ENCODE data around the gene BAD.

The BAD gene

DNA sequence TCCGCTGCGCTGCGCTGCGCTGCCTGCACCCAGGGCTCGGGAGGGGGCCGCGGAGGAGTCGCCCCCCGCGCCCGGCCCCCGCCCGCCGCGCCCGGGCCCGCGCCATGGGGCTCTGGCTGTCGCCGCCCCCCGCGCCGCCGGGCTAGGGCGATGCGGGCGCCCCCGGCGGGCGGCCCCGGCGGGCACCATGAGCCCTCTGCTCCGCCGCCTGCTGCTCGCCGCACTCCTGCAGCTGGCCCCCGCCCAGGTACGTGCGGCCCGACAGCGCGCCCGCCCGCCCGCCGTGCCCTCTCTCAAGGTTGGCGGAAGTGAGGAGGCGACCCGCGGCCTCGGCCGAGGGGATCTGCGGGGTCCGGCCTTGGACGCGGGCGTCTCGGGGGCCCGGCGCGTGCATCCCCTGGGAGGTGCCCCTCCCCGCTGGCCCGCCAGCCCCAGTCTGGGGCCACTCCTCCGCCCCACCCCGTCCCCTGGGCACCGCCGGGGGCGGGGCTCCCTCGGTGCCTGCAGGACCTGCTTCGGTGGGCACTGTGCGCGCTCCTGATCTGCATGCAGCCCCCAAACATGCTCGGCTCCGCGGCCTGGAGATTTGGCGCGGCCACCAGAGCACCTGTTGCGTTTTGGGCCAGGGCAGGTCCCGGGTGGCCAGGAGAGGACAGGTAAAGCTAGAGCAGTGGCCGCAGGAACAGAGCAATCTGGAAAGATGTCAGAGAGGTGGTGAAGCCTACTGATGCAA is 49.7 kb downstream of the BAD start:
- peaks cover 7% of the 10 kb centered on the region for H3K4me1 ChIP-seq (ENCODE audit: control insufficient read depth, insufficient read depth, low read length)
- H3K36me3 ChIP-seq (ENCODE audit: control insufficient read depth, insufficient read depth, low read length): no peaks in the 10 kb centered on the region
- no peaks in the 10 kb centered on the region for H3K9me3 ChIP-seq (ENCODE audit: control insufficient read depth, low read length)
- WGBS, 2 experiments: 2% methylated on average over 80 of the region's 80 CpGs
- peaks cover 45% of the 10 kb centered on the region for H3K27me3 ChIP-seq (ENCODE audit: control insufficient read depth, insufficient read depth, low read length, poor library complexity, severe bottlenecking)
- H3K4me3 ChIP-seq (ENCODE audit: insufficient read depth, low read depth, low read length): peak overlapping the region; percentile 47
- no peak overlapping the region for H3K27ac ChIP-seq (ENCODE audit: insufficient read depth, low read depth, low read length, poor library complexity, severe bottlenecking)

DNA sequence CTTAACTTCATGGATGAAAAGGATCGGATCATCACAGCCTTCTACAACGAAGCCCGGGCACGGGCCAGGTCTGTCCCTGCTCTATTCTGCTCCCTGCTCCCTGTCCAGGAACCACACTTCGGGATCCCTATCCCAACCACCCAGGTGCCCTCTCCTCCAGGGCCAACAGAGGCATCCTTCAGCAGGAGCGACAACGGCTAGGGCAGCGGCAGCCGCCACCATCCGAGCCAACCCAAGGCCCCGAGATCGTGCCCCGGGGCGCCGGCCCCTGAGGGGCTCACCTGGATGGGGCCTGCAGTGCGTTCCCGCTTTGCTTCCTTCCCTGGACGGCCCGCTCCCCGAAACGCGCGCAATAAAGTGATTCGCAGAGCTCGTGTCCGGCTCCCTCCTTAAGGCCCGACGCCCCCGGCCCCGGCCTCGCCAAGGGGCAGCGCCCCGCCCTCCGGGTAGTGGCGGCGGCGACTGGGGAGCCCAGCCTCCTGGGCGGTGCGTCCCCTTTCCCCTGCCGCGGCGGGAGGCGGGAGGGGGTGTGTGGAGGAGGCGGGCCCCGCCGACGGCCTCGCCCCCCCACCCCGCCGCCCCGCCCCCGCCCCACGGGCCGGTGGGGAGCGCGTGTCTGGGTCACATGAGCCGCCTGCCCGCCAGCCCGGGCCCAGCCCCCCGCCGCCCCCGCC is 50.4 kb downstream of the BAD start, which contains the start of gene VEGFB:
Gene VEGFB (plus strand): TSS at position 672 of the 674 bp plus-strand sequence. CDS start 250 bp downstream, outside the sequence.
- Histone ChIP-seq H3K4me3 (ENCODE audit: insufficient read depth, low read depth, low read length) (peak within 1 kb of the TSS; percentile 47), H3K36me3 (ENCODE audit: control insufficient read depth, insufficient read depth, low read length) (no peaks in the 10 kb centered on the region), H3K4me1 (ENCODE audit: control insufficient read depth, insufficient read depth, low read length) (peaks cover 12% of the 10 kb centered on the region), H3K27me3 (ENCODE audit: control insufficient read depth, insufficient read depth, low read length, poor library complexity, severe bottlenecking) (peaks cover 45% of the 10 kb centered on the region), H3K9me3 (ENCODE audit: control insufficient read depth, low read length) (no peaks in the 10 kb centered on the region), H3K27ac (ENCODE audit: insufficient read depth, low read depth, low read length, poor library complexity, severe bottlenecking) (no peak within 1 kb of the TSS)
- WGBS, 2 experiments: 3% methylated on average over 58 to 62 of the region's 62 CpGs

DNA sequence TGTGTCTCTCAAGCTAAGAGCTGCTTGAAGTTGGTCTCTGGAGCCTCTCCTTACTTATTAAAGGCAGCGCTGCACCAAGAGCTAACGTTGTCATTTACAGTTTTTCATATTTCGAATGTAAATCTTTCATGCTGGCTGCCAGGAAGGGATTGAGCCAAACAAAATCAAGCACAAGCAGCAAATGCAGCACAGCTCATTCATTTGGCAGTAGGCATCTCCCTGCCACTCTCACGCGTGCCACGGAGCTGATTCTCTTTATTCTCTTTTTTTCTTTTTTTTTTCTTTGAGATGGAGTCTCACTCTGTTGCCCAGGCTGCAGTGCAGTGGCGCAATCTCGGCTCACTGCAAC is 51.5 kb downstream of the BAD start:
- no peaks in the 10 kb centered on the region for H3K9me3 ChIP-seq (ENCODE audit: control insufficient read depth, low read length)
- H3K27ac ChIP-seq (ENCODE audit: insufficient read depth, low read depth, low read length, poor library complexity, severe bottlenecking): no peak overlapping the region
- H3K36me3 ChIP-seq (ENCODE audit: control insufficient read depth, insufficient read depth, low read length): no peaks in the 10 kb centered on the region
- H3K27me3 ChIP-seq (ENCODE audit: control insufficient read depth, insufficient read depth, low read length, poor library complexity, severe bottlenecking): peaks cover 45% of the 10 kb centered on the region
- no peak overlapping the region for H3K4me3 ChIP-seq (ENCODE audit: insufficient read depth, low read depth, low read length)
- H3K4me1 ChIP-seq (ENCODE audit: control insufficient read depth, insufficient read depth, low read length): peaks cover 12% of the 10 kb centered on the region
- 92 to 95% methylated on average over 8 of the region's 8 CpGs for WGBS, 2 experiments

DNA sequence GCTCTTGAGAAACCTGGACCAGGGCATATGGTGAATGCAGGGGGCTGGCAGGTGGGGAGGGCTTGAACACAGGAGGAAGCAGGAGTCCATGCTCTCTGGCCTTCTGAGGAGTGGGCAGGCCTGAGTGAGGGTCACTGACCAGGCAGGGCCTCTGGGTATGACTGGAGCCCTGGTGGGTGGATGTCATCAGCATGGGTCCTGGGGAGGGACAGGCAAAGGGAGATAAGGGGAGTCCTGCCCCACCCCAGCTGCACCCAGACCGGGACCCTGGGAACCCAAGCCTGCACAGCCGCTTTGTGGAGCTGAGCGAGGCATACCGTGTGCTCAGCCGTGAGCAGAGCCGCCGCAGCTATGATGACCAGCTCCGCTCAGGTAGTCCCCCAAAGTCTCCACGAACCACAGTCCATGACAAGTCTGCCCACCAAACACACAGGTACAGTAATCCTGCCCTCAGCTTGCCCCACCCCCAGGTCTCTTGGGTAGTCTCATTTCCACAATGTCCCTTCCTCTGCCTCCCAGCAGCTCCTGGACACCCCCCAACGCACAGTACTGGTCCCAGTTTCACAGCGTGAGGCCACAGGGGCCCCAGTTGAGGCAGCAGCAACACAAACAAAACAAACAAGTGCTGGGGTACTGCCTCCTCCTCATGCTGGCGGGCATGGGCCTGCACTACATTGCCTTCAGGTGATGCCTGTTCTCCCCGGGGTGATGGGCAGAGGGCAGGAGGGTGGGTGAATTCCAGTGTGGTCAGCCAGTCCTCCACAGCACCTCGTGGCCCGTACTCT is 52.1 kb downstream of the BAD start:
- Histone ChIP-seq H3K4me1 (ENCODE audit: control insufficient read depth, insufficient read depth, low read length) (peaks cover 14% of the 10 kb centered on the region), H3K36me3 (ENCODE audit: control insufficient read depth, insufficient read depth, low read length) (no peaks in the 10 kb centered on the region), H3K27ac (ENCODE audit: insufficient read depth, low read depth, low read length, poor library complexity, severe bottlenecking) (no peak overlapping the region), H3K4me3 (ENCODE audit: insufficient read depth, low read depth, low read length) (no peak overlapping the region), H3K9me3 (ENCODE audit: control insufficient read depth, low read length) (no peaks in the 10 kb centered on the region), H3K27me3 (ENCODE audit: control insufficient read depth, insufficient read depth, low read length, poor library complexity, severe bottlenecking) (peaks cover 45% of the 10 kb centered on the region)
- WGBS, 2 experiments: 91 to 93% methylated on average over 15 of the region's 15 CpGs

DNA sequence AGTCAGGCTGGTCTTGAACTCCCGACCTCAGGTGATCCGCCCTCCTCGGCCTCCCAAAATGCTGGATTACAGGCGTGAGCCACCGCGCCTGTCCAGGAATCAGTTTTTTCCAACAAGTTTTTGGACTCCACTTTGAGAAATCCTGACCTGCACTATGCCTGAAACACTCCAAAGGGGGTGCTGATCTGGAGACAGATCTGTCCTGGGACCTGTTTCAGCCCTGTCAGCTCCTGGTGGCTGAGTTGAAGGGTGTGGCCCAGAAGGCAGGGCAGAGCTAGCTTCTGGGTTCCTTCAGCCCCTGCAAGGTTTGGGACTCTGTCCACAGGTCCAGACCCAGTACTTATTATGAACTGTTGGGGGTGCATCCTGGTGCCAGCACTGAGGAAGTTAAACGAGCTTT is 52.9 kb downstream of the BAD start:
- H3K27ac ChIP-seq (ENCODE audit: insufficient read depth, low read depth, low read length, poor library complexity, severe bottlenecking): no peak overlapping the region
- H3K27me3 ChIP-seq (ENCODE audit: control insufficient read depth, insufficient read depth, low read length, poor library complexity, severe bottlenecking): peaks cover 45% of the 10 kb centered on the region
- H3K36me3 ChIP-seq (ENCODE audit: control insufficient read depth, insufficient read depth, low read length): no peaks in the 10 kb centered on the region
- peaks cover 22% of the 10 kb centered on the region for H3K4me1 ChIP-seq (ENCODE audit: control insufficient read depth, insufficient read depth, low read length)
- H3K4me3 ChIP-seq (ENCODE audit: insufficient read depth, low read depth, low read length): no peak overlapping the region
- 88 to 95% methylated on average over 7 of the region's 7 CpGs for WGBS, 2 experiments
- no peaks in the 10 kb centered on the region for H3K9me3 ChIP-seq (ENCODE audit: control insufficient read depth, low read length)

DNA sequence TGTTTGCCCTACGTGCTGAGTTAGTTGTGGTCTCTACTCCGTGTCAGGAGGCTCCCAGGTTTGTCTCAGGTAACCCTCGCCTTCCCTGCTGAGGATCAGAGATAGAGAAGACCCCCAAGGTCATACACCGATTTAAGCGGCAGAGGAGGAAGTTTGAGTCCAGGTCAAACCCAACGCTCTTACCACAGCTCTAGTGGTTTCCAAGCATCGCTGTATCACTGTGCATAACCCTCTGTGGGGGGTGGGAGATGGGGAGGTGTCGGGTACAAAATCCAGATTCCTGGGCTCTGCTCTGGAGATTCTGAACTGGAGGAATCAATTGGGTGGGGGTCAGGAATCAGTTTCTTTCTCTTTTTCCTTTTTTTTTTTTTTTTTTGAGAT is 53.5 kb downstream of the BAD start:
- 11% methylated on average over 8 of the region's 8 CpGs for WGBS, 2 experiments

DNA sequence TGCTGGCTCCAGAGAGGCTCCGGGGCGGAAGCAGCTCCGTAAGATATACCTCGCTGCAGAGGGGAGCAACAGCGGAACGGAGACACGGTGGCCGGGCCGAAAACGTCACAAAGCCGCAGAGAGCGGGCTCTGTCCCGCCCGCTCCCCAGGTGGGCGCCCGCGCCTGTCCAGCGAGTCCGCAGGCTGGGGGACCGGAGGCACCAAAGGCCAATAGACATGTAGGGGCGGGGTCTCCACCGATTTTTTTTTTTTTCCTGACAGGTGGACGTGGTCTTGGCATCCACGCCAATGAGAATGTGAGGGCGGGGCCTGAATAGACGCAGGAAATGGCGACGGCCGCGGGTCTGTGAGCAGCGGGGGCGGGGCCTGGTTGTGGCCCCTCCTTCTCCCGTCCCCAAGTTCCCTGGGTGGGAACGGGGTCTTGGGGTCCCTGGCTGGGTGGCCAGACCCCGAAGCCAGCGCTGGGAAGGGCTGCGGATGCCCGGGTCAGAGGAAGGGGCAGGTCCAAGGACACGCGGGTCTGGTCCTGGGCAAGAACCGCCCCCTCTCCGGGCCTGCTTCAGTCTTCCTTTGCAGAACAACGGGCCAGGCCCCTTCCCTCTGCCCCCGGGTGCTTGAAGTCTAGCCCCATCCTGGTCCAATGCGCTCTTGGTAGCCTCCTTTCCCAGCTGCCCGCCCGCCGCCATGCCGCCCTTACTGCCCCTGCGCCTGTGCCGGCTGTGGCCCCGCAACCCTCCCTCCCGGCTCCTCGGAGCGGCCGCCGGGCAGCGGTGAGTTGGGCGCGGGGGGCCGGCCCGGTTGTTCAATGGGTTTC is 54.1 kb downstream of the BAD start, which contains the start of gene DNAJC4:
Gene DNAJC4 (plus strand): TSS at position 378 of the 814 bp plus-strand sequence. CDS start 307 bp downstream, at position 685.
- Histone ChIP-seq H3K9me3 (ENCODE audit: control insufficient read depth, low read length) (no peaks in the 10 kb centered on the region), H3K36me3 (ENCODE audit: control insufficient read depth, insufficient read depth, low read length) (no peaks in the 10 kb centered on the region), H3K4me3 (ENCODE audit: insufficient read depth, low read depth, low read length) (peak within 1 kb of the TSS; percentile 73), H3K27ac (ENCODE audit: insufficient read depth, low read depth, low read length, poor library complexity, severe bottlenecking) (peak within 1 kb of the TSS; percentile 69), H3K27me3 (ENCODE audit: control insufficient read depth, insufficient read depth, low read length, poor library complexity, severe bottlenecking) (peaks cover 42% of the 10 kb centered on the region), H3K4me1 (ENCODE audit: control insufficient read depth, insufficient read depth, low read length) (peaks cover 27% of the 10 kb centered on the region)
- WGBS, 2 experiments: 1% methylated on average over 62 of the region's 62 CpGs

More for the DNA sequence above, 53.5 kb downstream of the BAD start:
- H3K4me1 ChIP-seq (ENCODE audit: control insufficient read depth, insufficient read depth, low read length): peaks cover 25% of the 10 kb centered on the region
- H3K27ac ChIP-seq (ENCODE audit: insufficient read depth, low read depth, low read length, poor library complexity, severe bottlenecking): no peak overlapping the region
- H3K27me3 ChIP-seq (ENCODE audit: control insufficient read depth, insufficient read depth, low read length, poor library complexity, severe bottlenecking): peaks cover 45% of the 10 kb centered on the region
- H3K36me3 ChIP-seq (ENCODE audit: control insufficient read depth, insufficient read depth, low read length): no peaks in the 10 kb centered on the region
- H3K4me3 ChIP-seq (ENCODE audit: insufficient read depth, low read depth, low read length): peak overlapping the region; percentile 73
- H3K9me3 ChIP-seq (ENCODE audit: control insufficient read depth, low read length): no peaks in the 10 kb centered on the region

DNA sequence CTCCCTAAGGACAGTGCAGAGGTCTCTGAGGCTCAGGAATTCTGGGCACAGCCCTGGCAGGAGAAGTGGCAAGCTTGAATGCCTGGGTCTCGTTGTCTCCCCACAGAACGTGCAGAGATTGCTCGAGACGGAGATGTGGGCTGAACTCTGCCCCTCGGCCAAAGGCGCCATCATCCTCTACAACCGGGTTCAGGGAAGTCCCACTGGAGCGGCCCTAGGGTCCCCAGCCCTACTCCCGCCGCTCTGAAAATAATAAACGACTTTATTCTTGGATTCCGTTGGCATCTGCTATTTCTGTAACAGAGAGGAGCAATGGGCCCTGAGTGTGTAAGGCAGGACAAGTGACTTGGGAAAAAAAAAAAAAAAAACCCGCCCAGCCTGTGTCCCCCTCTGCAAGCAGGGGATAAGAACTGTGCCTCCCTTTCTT is 54.7 kb downstream of the BAD start:
- Histone ChIP-seq H3K27ac (ENCODE audit: insufficient read depth, low read depth, low read length, poor library complexity, severe bottlenecking) (peak overlapping the region; percentile 69), H3K27me3 (ENCODE audit: control insufficient read depth, insufficient read depth, low read length, poor library complexity, severe bottlenecking) (peaks cover 36% of the 10 kb centered on the region), H3K9me3 (ENCODE audit: control insufficient read depth, low read length) (no peaks in the 10 kb centered on the region), H3K4me1 (ENCODE audit: control insufficient read depth, insufficient read depth, low read length) (peaks cover 28% of the 10 kb centered on the region), H3K36me3 (ENCODE audit: control insufficient read depth, insufficient read depth, low read length) (no peaks in the 10 kb centered on the region), H3K4me3 (ENCODE audit: insufficient read depth, low read depth, low read length) (peak overlapping the region; percentile 73)
- 65 to 69% methylated on average over 13 of the region's 13 CpGs for WGBS, 2 experiments

DNA sequence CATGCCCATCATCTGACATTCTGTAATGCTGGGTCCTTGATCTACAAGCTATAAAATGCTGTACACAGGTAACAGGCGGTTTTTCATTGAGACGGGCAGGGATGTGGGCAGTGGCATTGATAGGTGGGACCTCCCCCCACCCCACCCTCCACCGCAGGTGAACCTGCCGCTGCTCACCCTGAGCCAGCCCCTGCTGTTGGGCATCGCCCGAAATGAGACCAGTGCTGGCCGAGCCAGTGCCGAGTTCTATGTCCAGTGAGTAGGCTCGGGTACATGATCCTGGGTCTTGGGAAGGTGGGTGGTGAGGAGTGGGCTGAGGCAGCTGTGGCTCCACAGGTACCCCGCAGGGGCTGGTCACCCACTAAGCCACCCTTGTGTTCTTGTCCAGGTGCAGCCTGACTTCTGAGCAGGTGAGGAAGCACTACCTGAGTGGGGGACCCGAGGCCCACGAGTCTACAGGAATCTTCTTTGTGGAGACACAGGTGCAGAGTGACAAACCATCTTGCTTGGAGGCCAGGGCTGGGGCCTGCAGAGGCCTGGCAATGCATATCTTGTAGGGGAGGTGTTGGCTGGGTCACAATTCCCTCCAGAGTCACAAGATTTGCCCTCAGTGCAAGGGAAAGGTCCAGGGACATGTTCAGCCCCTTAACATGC is 55.2 kb downstream of the BAD start:
- Histone ChIP-seq H3K27me3 (ENCODE audit: control insufficient read depth, insufficient read depth, low read length, poor library complexity, severe bottlenecking) (peaks cover 35% of the 10 kb centered on the region), H3K9me3 (ENCODE audit: control insufficient read depth, low read length) (no peaks in the 10 kb centered on the region), H3K4me3 (ENCODE audit: insufficient read depth, low read depth, low read length) (peak overlapping the region; percentile 73), H3K4me1 (ENCODE audit: control insufficient read depth, insufficient read depth, low read length) (peaks cover 28% of the 10 kb centered on the region), H3K27ac (ENCODE audit: insufficient read depth, low read depth, low read length, poor library complexity, severe bottlenecking) (no peak overlapping the region), H3K36me3 (ENCODE audit: control insufficient read depth, insufficient read depth, low read length) (no peaks in the 10 kb centered on the region)
- 96% methylated on average over 12 of the region's 12 CpGs for WGBS, 2 experiments

Measured in ectodermal cell (in vitro differentiated cells).